ENCODE data around the gene ID4.
A peak's percentile ranks its signal among the peaks of the same experiment; 100 is the strongest.

ID4 gene

DNA sequence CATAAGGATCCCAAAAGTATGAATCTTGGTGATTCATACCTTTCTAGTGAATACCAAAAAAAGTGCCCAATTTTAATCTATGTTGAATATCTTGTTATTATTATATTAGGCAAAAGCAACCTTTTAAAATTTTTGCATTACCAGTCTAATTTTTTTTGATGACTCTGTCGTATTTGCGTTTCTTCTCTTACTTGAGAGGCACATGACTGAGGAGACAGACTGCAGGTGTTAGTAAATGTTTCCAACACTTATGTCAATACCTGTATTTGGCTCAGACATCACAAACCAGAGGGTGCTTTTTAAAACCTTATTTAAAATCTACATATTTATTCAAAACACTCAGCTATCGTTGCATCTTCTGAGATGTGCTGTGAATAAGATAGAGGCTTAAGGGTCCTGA lies 27.1 kb downstream of the ID4 start:
- no peak for DNase-seq

DNA sequence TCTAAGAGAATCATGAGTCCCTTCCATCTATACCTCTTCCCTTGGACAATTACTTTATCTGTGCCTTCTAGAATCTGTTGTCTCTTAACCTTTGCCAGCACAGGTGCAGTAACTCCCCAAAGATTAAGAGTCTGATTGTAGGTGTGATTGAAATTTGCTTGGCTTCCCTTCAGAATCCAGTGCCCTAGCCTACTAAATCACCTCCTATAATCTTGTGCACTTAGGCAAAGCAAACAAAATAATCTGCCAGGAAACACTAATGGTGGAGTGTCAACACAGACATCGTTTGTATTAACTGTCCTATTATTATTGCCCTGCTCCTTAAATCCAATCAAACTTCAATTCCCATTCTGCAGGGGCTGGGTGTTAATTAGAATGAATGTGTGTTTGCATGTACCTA lies 28.0 kb downstream of the ID4 start:
- DNase-seq = no peak

DNA sequence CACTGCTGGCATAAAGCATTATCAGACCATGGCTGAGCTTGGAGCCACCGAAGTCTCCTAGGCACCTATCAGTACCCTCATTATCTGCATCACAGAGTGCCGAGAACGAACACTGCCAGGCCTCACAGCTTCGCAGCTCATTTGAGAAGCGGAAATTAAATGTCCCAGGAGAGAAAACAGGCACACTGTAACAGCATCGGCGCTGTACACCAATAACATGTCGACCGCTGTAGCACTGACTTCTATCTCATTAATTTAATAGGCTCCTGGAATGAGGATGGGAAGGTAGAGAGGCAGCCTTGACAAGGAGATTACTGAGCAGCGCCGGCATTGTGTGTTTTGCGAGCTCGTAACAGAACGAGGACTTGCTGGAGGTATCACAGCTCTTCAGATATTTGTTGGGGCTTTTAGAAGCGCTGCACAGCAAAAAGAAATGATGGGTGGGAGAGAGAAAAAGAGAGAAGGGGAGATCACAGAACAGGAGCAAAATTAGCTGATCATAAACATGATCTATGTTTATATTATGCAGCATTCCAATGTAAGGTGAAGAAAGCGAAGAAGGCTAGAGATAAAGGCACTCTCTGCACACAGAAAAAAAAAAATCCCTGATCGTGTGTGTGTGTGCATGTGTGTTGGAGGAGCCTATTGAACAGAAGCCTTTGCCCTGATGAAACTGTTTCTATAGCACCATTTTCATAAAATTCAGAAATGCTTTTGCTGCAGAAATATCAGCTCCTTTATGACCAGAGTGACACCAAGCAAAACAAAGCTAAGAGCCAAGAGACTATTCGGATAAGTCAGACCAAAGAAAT lies 29.2 kb downstream of the ID4 start:
- DNase-seq = no peak

DNA sequence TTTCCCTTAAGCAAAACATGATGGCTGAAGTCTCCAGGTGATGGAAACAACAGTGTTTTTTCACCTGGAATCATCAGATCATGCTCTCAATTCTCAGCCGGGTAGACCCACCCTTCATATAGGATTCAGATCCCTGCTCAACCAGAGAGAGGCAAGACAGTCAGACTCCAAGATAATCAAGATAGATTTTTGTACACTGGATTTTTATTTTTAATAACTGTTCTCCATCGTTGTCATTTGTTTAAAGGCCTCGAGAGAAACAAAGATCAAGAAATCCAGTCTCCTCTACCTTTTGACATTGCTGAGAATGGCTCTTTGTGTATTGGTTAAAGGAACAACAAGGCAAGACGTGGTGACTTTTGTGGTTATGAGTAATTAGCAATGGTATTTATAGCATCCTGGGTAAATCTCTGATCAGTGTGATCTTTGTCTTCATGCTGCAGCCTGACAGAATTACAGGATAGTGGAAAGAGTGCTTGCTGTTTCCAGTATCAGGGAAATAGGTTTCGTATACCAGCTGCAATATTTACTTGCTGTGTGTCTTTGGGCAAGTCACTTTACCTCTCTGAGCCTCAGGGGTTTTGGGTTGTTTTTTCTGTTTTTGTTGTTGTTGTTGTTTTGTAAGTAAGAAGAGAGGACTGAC lies 29.9 kb downstream of the ID4 start:
- no peak for DNase-seq

DNA sequence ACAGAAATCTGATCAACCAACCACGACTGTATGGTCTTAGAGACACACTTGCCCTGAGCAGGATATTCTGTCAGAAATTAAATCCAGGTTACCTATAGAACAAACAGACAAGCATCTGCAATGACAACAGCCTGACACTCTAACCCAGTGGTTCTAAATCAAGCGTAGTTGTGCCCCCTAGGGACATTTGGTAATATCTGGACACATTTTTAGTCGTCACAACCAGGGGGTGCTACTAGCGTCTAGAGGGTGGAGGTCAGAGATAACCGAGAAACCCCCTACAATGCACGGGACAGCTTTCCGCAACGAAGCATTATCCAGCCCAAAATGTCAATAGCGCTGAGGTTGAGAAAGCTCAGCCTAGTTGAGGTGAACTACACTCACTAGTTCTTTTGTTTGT lies 32.3 kb downstream of the ID4 start:
- DNase-seq = no peak

DNA sequence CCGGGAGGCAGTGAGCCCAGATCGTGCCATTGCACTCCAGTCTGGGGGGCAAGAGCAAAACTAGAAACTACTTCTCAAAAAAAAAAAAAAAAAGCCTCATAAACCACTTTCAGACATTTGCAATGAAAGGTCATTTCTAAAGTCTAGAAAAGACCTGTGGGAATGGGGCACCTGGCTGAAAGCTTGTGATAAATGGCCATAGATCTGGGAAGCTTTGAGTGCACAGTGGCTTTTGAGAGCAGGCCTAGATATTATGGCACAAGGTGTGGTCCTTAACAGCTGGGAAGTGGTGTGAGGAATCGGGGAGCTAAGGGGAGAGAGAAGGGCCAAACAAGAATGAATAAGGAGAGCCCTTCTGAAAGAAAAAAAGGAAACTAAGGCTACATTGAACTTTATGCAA lies 33.2 kb downstream of the ID4 start:
- DNase-seq = no peak

DNA sequence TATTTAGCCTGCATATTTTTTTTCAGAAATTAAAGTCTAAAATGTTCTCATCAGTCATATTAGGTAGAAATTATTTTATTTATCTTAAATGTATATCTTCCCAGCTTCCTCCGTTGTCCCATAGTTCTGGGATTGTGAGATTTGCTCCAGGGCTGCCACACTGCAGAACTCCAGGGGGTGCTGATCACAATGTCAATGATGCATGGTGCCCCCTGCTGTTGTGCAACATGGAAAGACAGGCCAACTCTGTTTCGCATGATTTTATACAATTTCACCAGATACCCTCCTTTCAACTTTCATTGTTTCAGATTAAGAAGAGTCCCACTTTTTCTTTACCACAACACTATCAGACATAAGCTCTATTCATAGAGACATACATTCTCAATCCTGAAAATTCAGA lies 35.9 kb downstream of the ID4 start:
- no peak for DNase-seq

DNA sequence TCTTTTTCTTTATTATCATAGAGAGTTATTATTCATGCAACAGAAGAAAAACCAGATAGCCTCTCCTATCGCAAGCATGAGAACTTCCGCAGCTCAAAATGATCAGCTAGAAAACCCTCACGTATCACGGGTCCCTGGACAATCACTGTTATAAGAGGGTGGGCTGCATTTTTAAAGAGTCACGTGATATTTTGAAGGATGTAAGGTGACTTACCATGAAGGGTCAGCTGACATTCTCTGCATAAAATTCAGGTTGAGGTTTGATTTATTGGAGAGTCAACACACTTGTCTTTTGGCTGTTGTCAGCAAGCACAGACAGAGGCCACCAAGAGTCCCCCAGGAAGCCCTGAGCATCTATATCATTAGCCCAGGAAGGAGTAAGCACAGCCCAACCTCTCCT lies 39.5 kb downstream of the ID4 start:
- no peak for DNase-seq

DNA sequence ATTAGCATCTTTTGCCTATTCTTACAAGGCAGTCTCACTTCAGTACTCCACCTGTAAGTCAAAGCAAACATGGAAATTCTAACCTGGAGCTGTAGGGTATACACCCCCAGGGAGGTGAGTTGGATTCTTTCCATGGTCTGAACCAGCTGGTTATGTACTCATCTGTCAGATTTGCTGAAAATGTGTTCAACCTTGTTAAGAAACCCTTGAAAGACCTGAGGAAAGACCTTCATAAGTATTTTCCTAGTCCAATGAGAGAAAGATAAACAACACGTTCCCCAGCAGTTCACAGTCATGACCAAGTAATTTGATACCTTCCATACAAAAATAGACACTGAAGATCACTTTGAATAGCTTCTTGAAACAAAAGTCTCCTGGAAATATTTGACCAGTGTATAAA lies 42.5 kb downstream of the ID4 start:
- peak; percentile 72 to 79 for DNase-seq

DNA sequence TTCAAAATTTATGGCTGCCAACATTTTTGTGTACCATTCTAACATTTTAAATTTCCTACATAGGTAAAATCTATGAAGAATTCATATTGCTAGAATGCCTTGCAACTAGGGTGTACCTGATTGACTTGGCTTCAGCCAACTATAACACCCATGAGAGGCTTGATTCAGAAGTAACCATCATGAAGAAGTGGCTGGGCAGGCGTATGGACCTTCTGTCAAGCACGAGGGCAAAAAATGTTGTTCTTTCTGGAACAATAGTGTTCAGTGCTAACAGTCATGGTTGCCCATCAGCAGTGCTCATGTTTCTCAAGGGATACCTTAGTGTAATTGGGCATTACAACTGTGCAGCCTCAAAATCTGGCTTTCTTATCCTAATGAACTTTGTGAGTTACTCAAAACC lies 42.9 kb downstream of the ID4 start:
- DNase-seq = peak in 1 of 2 experiments; percentile 72

DNA sequence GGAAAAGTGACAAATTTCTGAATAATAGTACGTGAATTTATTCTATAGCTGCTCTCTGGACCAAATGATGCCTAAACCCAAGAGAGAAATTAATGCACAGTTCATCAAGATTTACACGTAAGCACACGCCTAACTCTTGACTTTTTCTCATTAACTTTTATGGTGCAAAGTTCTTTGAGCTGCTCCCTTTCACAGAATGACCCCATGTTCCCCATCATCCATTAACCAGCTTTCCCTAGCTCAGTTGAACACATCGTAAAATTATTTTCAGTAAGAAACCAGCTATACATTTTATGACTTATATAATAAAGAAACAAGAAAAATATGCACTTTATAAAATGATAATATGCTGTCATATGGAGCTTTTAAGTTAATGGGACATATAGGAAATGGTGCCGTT lies 54.3 kb downstream of the ID4 start:
- no peak for DNase-seq
